Stimulated activated CD8-positive, alpha-beta memory T cell treated with anti-CD3 and anti-CD28 coated beads, Interleukin-7, amount 100 ng/mL, for 24 hours (primary cell): ENCODE results near the gene IL9R.
"Not testable (repeated sequence)": the region's sequence is repeated elsewhere in the genome, so short reads cannot be mapped to it uniquely, and the experiment has no call there.

Experiments
- DNase-seq: peaks from one replicate; pipeline ENCODE4 v3.0.0-alpha.2; 2020; ENCODE audit warnings: low read depth

IL9R gene

DNA sequence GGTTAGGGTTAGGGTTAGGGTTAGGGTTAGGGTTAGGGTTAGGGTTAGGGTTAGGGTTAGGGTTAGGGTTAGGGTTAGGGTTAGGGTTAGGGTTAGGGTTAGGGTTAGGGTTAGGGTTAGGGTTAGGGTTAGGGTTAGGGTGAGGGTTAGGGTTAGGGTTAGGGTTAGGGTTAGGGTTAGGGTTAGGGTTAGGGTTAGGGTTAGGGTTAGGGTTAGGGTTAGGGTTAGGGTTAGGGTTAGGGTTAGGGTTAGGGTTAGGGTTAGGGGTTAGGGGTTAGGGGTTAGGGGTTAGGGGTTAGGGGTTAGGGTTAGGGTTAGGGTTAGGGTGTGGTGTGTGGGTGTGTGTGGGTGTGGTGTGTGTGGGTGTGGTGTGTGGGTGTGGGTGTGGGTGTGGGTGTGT lies 33.0 kb downstream of the IL9R start:
- DNase-seq = not testable (repeated sequence)
